Stimulated activated naive CD8-positive, alpha-beta T cell treated with anti-CD3 and anti-CD28 coated beads, Interleukin-15, Interleukin-2, amounts not matched to agents 100 ng/mL and 50 ng/mL, for 24 hours (primary cell): Measurements from ENCODE around the gene ACOT11.
"Not testable (repeated sequence)": the region's sequence is repeated elsewhere in the genome, so short reads cannot be mapped to it uniquely, and the experiment has no call there.

ENCODE experiments used
- H3K27ac Mint-ChIP-seq: one replicate; pipeline ENCODE4 v1.8.0; 2021; ENCODE audit warnings: mild to moderate bottlenecking, mixed read lengths
- H3K27me3 Mint-ChIP-seq: one replicate; pipeline ENCODE4 v1.8.0; 2021; ENCODE audit warnings: mixed read lengths
- H3K36me3 Mint-ChIP-seq: one replicate; pipeline ENCODE4 v1.8.0; 2021; ENCODE audit warnings: low read depth, mixed read lengths
- H3K4me1 Mint-ChIP-seq: one replicate; pipeline ENCODE4 v1.8.0; 2021; ENCODE audit warnings: low read depth, mixed read lengths
- H3K4me3 Mint-ChIP-seq: one replicate; pipeline ENCODE4 v1.8.0; 2021; ENCODE audit warnings: mild to moderate bottlenecking, mixed read lengths
- H3K9me3 Mint-ChIP-seq: one replicate; pipeline ENCODE4 v1.8.0; 2021; ENCODE audit warnings: mixed read lengths

ACOT11 gene

DNA sequence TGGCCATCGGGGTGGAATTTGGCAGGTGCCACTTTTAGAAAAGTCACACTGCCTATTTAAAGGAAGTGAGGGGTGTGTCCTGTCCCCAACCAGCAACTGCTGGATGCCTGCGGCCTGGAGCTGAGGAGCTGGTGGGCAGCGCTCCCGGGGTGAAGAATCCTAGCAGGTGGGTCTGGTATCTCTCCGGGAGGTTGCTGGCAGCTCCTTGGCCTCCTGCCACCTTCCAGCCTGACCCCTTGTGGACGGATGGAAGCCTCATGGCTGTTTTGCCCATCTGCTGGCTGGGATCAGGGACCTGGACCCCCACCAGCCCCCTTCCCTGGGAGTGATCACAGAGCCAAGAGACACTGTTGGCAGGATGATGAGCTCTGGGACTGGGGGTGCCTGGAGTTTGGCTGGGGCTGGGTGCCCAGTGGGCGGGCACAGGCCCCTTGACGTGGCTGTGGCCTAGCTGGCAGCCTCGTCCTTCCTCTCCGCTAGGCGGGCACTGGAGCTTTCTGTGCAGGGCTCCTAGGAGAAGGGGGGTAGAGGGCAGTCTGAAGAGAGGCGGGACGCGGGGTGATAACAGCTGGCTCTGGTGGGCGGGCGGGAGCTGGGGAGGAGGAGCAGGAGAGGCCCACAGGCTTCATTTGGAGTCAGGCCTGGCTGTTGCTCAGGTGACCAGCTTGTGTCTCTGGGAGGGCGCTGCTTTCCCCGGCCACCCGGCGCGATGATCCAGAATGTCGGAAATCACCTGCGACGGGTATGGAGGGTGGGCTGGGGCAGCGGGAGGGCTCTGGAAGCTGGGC lies at the start of gene ACOT11:
TSS of gene ACOT11 (plus strand) at position 628 of the 788 bp plus-strand sequence. CDS start at position 710, 82 bp downstream.
- no peak within 1 kb of the TSS for H3K4me3 Mint-ChIP-seq

GRCh38 chr1:54498383-54499096 lies 49.5 kb upstream of the ACOT11 start:
- Mint-ChIP-seq H3K27me3 (peaks cover 36% of the 10 kb centered on the region), H3K4me3 (peak overlapping the region; percentile 73), H3K27ac (no peak overlapping the region), H3K9me3 (no peaks in the 10 kb centered on the region), H3K36me3 (no peaks in the 10 kb centered on the region), H3K4me1 (peaks cover 6% of the 10 kb centered on the region)

More for the DNA sequence above, at the start of gene ACOT11:
- Mint-ChIP-seq H3K27ac (no peak within 1 kb of the TSS), H3K4me1 (peaks cover 4% of the 10 kb centered on the region), H3K36me3 (no peaks in the 10 kb centered on the region), H3K27me3 (no peaks in the 10 kb centered on the region), H3K9me3 (no peaks in the 10 kb centered on the region)

GRCh38 chr1:54499097-54499359 lies 49.0 kb upstream of the ACOT11 start:
- Mint-ChIP-seq H3K4me1 (peaks cover 6% of the 10 kb centered on the region), H3K27ac (peak overlapping the region; percentile 50), H3K36me3 (no peaks in the 10 kb centered on the region), H3K9me3 (no peaks in the 10 kb centered on the region), H3K27me3 (peaks cover 36% of the 10 kb centered on the region), H3K4me3 (peak overlapping the region; percentile 73)

DNA sequence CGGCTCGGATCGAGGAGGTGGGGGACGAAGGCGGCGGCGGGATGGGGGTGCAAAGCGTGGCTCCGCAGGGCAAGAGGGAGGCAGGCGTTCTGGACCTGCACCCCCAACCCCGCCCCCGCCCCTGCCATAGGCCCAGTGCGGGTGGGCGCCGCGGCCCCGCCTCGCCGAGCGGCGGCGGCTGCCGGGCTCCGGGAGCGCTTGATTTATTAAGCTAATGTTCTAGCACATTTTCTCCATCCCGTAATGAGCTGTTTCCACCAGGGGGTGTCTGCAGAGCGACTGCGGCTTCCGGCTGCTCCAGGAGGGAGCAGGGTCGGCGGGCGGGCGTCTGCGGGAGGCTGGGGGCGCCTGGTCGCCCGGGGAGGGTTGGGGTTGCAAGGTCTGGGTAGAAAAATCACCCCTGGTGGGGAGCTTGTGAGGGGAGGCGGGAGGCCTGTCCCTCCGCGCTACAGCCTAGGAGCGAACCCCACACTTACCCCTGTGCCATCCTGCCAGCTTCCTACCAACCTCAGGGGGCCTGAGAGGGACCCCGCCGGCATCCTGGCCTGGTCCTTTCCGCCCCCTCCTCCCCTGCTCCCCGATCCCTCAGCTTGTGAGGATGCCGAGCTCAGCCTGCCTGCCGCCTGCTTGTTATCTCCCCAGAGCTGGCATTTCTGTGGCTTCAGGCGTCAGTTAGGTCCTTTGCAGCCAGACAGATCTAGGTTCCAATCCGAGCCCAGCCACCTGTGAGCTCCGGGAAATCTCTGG lies 48.5 kb upstream of the ACOT11 start:
- Mint-ChIP-seq H3K9me3 (no peaks in the 10 kb centered on the region), H3K27me3 (peaks cover 36% of the 10 kb centered on the region), H3K27ac (peak overlapping the region; percentile 50), H3K36me3 (no peaks in the 10 kb centered on the region), H3K4me1 (peaks cover 6% of the 10 kb centered on the region), H3K4me3 (peak overlapping the region; percentile 73)

- H3K27ac Mint-ChIP-seq: no peak overlapping the region
- no peaks in the 10 kb centered on the region for H3K36me3 Mint-ChIP-seq
- H3K4me3 Mint-ChIP-seq: peak overlapping the region; percentile 52
- H3K27me3 Mint-ChIP-seq: peaks cover 36% of the 10 kb centered on the region
- H3K4me1 Mint-ChIP-seq: peaks cover 6% of the 10 kb centered on the region
- H3K9me3 Mint-ChIP-seq: no peaks in the 10 kb centered on the region
Observed at GRCh38 chr1:54500107-54500431, 48.0 kb upstream of the ACOT11 start.

GRCh38 chr1:54501849-54502248 lies 46.2 kb upstream of the ACOT11 start:
- peaks cover 6% of the 10 kb centered on the region for H3K4me1 Mint-ChIP-seq
- peaks cover 32% of the 10 kb centered on the region for H3K27me3 Mint-ChIP-seq
- H3K4me3 Mint-ChIP-seq: no peak overlapping the region
- no peaks in the 10 kb centered on the region for H3K9me3 Mint-ChIP-seq
- no peak overlapping the region for H3K27ac Mint-ChIP-seq
- no peaks in the 10 kb centered on the region for H3K36me3 Mint-ChIP-seq

DNA sequence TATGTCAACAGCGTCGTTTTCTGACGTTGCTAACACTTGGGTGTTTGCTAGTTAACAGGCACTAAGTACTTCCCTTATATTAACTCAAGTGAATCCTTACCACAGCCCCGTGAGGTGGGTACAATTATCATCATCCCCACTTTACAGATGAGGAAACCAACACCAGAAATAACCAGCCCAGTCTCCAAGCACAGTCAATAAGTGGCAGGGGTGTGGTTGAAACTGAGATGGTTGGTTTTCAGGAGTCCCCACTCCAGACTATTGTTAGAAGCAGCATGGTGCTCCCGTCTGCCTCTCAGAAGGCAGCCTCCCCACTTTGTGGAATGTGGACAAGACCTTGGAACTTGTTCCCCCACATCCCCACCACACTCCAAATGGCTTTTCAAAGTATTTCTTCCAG lies 45.7 kb upstream of the ACOT11 start:
- no peaks in the 10 kb centered on the region for H3K36me3 Mint-ChIP-seq
- H3K27ac Mint-ChIP-seq: no peak overlapping the region
- no peaks in the 10 kb centered on the region for H3K9me3 Mint-ChIP-seq
- H3K27me3 Mint-ChIP-seq: peaks cover 28% of the 10 kb centered on the region
- peaks cover 6% of the 10 kb centered on the region for H3K4me1 Mint-ChIP-seq
- no peak overlapping the region for H3K4me3 Mint-ChIP-seq

- Mint-ChIP-seq H3K36me3 (no peaks in the 10 kb centered on the region), H3K9me3 (no peaks in the 10 kb centered on the region), H3K4me1 (no peaks in the 10 kb centered on the region), H3K27ac (no peak overlapping the region), H3K4me3 (no peak overlapping the region), H3K27me3 (peaks cover 10% of the 10 kb centered on the region)
Observed at GRCh38 chr1:54506594-54506993, 41.4 kb upstream of the ACOT11 start.

DNA sequence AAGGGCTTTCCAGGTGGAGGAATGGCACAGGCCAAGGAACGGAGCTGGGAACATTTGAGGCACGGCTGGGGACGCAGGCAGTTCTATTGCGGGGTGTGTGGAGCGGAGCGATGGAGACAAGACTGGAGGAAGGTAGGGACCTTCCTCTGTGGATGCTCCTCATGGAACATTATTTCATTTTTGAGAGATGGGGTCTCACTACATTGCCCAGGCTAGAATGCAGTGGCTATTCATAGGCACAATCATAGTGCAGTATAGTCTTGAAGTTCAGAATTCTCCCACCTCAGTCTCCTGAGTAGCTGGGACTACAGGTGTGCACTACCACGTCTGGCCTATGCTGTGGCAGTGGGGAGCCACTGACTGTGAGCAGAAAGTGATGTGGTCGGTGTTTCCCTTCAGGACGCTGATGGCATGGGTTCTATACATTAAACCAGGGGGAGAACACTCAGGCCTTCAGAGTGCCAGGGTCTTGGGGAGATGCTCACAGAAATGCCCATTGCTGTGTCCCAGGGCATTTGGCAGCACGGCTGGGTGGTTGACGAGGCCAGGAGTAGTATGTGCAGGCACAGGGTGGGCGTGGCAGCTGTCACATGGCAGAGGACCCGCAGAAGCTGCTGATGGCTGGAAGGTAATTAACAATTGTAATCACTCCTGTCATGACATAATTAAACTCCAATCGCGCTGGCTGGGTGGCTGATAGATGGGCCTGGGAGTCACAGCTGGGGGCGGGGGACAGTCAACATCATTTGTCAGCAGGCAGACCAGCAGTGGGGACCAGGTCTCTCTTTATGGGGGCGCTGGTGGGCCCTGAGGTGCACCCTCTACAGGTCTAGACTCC lies 40.8 kb upstream of the ACOT11 start:
- Mint-ChIP-seq H3K27ac (no peak overlapping the region), H3K4me1 (no peaks in the 10 kb centered on the region), H3K36me3 (no peaks in the 10 kb centered on the region), H3K27me3 (peaks cover 5% of the 10 kb centered on the region), H3K4me3 (no peak overlapping the region), H3K9me3 (no peaks in the 10 kb centered on the region)

DNA sequence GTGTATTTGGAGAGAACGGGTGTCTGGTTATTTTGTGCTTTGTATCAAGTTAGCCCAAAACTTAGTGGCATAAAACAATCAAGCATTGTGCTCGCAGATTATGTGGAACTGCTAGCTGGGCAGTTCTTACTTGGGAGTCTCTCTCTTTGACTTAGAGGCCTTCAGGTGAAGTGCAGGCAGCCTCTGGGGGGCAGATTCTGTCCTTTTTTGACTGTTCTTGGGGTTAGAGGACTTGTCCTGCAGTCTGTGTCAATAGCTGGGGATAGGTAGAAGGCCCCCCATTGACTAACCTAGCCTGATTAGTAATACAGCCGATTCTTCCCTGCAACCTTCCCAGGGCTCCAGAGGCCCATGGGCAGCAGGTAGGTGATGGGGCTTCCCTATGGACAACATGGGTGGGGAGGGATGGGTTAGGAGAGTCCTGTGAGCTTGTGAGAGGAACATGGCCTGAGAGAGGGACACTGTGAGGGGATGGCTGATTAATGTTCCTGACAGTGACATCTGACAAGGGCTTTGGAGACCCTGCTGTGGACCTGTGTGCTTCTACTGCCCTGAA lies 37.2 kb upstream of the ACOT11 start:
- Mint-ChIP-seq H3K4me3 (no peak overlapping the region), H3K9me3 (no peaks in the 10 kb centered on the region), H3K27me3 (no peaks in the 10 kb centered on the region), H3K36me3 (no peaks in the 10 kb centered on the region), H3K4me1 (no peaks in the 10 kb centered on the region), H3K27ac (no peak overlapping the region)

GRCh38 chr1:54513921-54514580 lies 34.0 kb upstream of the ACOT11 start:
- not testable (repeated sequence) for H3K4me1 Mint-ChIP-seq, H3K4me3 Mint-ChIP-seq, H3K9me3 Mint-ChIP-seq, H3K27me3 Mint-ChIP-seq, H3K27ac Mint-ChIP-seq, H3K36me3 Mint-ChIP-seq

DNA sequence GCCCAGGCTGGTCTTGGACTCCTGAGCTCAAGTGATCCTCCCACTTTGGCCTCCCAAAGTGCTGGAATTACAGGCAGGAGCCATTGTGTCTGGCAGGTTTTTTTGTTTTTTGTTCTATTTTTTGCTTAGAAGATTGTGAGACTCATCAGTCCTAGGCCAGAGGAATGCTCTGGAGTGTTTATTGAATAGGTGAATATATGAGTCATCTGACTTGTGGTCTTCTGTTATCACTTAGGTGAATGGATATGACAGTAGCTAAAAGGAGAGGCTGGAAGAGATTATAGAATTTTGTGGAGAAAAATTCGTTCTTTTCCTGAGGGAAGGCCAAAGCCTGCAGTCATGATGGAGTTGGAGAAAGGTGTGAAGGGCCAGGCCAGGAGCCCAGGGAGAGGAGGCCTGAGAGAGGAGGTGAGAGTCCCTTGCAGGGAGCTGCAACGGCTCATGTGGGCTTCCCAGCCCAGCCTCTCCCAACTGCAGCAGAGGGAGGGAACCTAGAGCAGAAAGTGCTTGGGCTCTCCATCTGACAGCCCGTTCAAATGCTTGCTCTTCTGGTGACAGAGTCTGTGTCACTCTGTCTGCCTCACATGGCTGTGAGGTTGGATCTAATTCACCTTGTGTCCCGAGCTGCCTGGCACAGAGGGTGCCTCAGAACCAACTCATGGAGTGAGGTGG lies 31.6 kb upstream of the ACOT11 start:
- no peak overlapping the region for H3K27ac Mint-ChIP-seq
- H3K9me3 Mint-ChIP-seq: no peaks in the 10 kb centered on the region
- no peaks in the 10 kb centered on the region for H3K27me3 Mint-ChIP-seq
- H3K36me3 Mint-ChIP-seq: no peaks in the 10 kb centered on the region
- H3K4me1 Mint-ChIP-seq: no peaks in the 10 kb centered on the region
- H3K4me3 Mint-ChIP-seq: no peak overlapping the region

- Mint-ChIP-seq H3K27me3 (no peaks in the 10 kb centered on the region), H3K36me3 (no peaks in the 10 kb centered on the region), H3K27ac (no peak overlapping the region), H3K9me3 (no peaks in the 10 kb centered on the region), H3K4me1 (no peaks in the 10 kb centered on the region), H3K4me3 (no peak overlapping the region)
Observed at GRCh38 chr1:54517496-54517895, 30.5 kb upstream of the ACOT11 start.

- Mint-ChIP-seq H3K4me3 (no peak overlapping the region), H3K9me3 (no peaks in the 10 kb centered on the region), H3K4me1 (no peaks in the 10 kb centered on the region), H3K27ac (no peak overlapping the region), H3K27me3 (no peaks in the 10 kb centered on the region), H3K36me3 (no peaks in the 10 kb centered on the region)
Observed at GRCh38 chr1:54518489-54518888, 29.5 kb upstream of the ACOT11 start.
